Nephron progenitor cell (in vitro differentiated cells): ENCODE measurements around the gene DDX59.

Source experiments
- DNase-seq: peaks from one replicate; pipeline ENCODE4 v3.0.0; 2021
- H3K27ac Mint-ChIP-seq: 2 replicates; pipeline ENCODE4 v1.8.0; 2021; ENCODE audit warnings: mild to moderate bottlenecking, moderate library complexity, mixed read lengths
- H3K27me3 Mint-ChIP-seq: 2 replicates; pipeline ENCODE4 v1.8.0; 2021; ENCODE audit warnings: mild to moderate bottlenecking, low read depth, mixed read lengths; ENCODE audit not compliant: poor library complexity
- H3K36me3 Mint-ChIP-seq: 2 replicates; pipeline ENCODE4 v1.8.0; 2021; ENCODE audit warnings: low read depth, mixed read lengths
- H3K4me1 Mint-ChIP-seq: 2 replicates; pipeline ENCODE4 v1.8.0; 2021; ENCODE audit warnings: mixed read lengths
- H3K4me3 Mint-ChIP-seq: 2 replicates; pipeline ENCODE4 v1.8.0; 2021; ENCODE audit warnings: mild to moderate bottlenecking, moderate library complexity, mixed read lengths
- H3K9me3 Mint-ChIP-seq: 2 replicates; pipeline ENCODE4 v1.8.0; 2021; ENCODE audit warnings: mild to moderate bottlenecking, moderate library complexity, mixed read lengths
- TF ChIP-seq, protein P1 (sequence below): fragments of 200-600 bp; sonication (generic); IDR thresholded peaks from 2 replicates; pipeline ENCODE4 v1.5.0; 2021; ENCODE audit warnings: antibody characterized with exemption

DDX59 gene

DNA sequence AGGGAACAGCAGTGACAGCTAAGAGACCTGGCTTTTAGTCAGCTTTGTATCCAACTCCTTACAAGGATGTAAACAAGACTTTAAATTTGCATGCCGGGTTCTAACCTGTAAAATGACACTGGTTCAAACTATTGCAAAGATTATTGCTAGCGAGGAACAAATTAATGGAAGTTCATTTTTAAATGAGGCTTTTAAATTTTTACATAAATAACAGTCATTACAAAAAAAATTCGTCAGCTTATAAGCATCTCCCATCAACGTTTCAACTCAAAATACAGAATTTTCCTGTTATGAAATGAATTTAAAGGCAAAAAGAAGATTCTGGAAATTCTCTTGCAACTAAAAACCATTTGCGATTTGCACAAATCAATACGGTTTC is 49.8 kb downstream of the DDX59 start:
- TF ChIP-seq, protein P1, sequence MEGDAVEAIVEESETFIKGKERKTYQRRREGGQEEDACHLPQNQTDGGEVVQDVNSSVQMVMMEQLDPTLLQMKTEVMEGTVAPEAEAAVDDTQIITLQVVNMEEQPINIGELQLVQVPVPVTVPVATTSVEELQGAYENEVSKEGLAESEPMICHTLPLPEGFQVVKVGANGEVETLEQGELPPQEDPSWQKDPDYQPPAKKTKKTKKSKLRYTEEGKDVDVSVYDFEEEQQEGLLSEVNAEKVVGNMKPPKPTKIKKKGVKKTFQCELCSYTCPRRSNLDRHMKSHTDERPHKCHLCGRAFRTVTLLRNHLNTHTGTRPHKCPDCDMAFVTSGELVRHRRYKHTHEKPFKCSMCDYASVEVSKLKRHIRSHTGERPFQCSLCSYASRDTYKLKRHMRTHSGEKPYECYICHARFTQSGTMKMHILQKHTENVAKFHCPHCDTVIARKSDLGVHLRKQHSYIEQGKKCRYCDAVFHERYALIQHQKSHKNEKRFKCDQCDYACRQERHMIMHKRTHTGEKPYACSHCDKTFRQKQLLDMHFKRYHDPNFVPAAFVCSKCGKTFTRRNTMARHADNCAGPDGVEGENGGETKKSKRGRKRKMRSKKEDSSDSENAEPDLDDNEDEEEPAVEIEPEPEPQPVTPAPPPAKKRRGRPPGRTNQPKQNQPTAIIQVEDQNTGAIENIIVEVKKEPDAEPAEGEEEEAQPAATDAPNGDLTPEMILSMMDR, result no peak
- H3K27me3 Mint-ChIP-seq, result no peaks in the 10 kb centered on the region
- no peak for DNase-seq
- H3K36me3 Mint-ChIP-seq, result peaks cover 37% of the 10 kb centered on the region
- peak overlapping the region; percentile 92 for H3K4me3 Mint-ChIP-seq
- H3K4me1 Mint-ChIP-seq, result peaks cover 31% of the 10 kb centered on the region
- no peaks in the 10 kb centered on the region for H3K9me3 Mint-ChIP-seq
- peak overlapping the region; percentile 25 for H3K27ac Mint-ChIP-seq

- peaks cover 79% of the 10 kb centered on the region for H3K36me3 Mint-ChIP-seq
- H3K27ac Mint-ChIP-seq, result no peak overlapping the region
- H3K4me3 Mint-ChIP-seq, result no peak overlapping the region
- TF ChIP-seq, protein P1, result no peak
- H3K4me1 Mint-ChIP-seq, result peaks cover 13% of the 10 kb centered on the region
- no peaks in the 10 kb centered on the region for H3K9me3 Mint-ChIP-seq
- H3K27me3 Mint-ChIP-seq, result no peaks in the 10 kb centered on the region
- no peak for DNase-seq
Observed at GRCh38 chr1:200610846-200611245, 58.9 kb downstream of the DDX59 start.

DNA sequence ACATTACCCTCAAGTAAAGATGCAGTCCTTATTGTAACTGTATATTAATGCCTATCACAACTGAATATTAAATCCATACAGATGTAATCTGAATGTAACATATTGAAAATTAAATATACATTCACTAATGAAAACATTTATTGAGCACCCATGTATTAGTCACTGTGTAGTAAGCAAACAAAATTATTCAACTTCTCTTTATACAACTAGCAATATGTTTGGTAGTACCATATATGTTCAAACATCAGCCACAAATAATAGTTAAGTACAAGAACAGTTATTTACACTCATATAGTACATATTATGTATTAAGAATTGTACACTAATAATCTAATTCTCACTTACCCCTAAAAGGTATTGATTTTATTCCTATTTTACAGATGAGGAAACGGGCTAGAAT is 67.1 kb downstream of the DDX59 start:
- no peak overlapping the region for H3K27ac Mint-ChIP-seq
- H3K27me3 Mint-ChIP-seq, result no peaks in the 10 kb centered on the region
- TF ChIP-seq, protein P1, result no peak
- H3K36me3 Mint-ChIP-seq, result peaks cover 60% of the 10 kb centered on the region
- DNase-seq, result no peak
- no peaks in the 10 kb centered on the region for H3K4me1 Mint-ChIP-seq
- no peaks in the 10 kb centered on the region for H3K9me3 Mint-ChIP-seq
- no peak overlapping the region for H3K4me3 Mint-ChIP-seq
